Measurements from ENCODE around the gene SLC2A3. TPM values are rescaled to one million over a fixed set of nuclear protein-coding genes. Genes with fewer than 3 reads are reported as not detected.

The SLC2A3 gene
- total RNA-seq, 1 donor from 2014 or later: 87.9 TPM

- no peak overlapping the region for H3K4me3 Mint-ChIP-seq
- H3K36me3 Mint-ChIP-seq (ENCODE audit: low read depth): no peaks in the 10 kb centered on the region
- ATAC-seq (ENCODE audit: low read depth): no peak
- DNase-seq: no peak
- no peak overlapping the region for H3K27ac Mint-ChIP-seq
- TF ChIP-seq CTCF (IDR thresholded peaks at IDR 0.05): no peak
- no peaks in the 10 kb centered on the region for H3K9me3 Mint-ChIP-seq
- CTCF ChIA-PET: no interaction called here
- H3K27me3 Mint-ChIP-seq: no peaks in the 10 kb centered on the region
- no peaks in the 10 kb centered on the region for H3K4me1 Mint-ChIP-seq
- POLR2A ChIA-PET: interaction anchor here (0.7 kb wide), 1 partner anchor 14 kb away, joined by 4 read pairs; no protein-coding TSS in a partner anchor
- intact Hi-C loops (cut with micrococcal nuclease): no loop called here
Observed at GRCh38 chr12:7879246-7879645, 56.7 kb downstream of the SLC2A3 start.

- no peaks in the 10 kb centered on the region for H3K36me3 Mint-ChIP-seq (ENCODE audit: low read depth)
- H3K4me1 Mint-ChIP-seq: no peaks in the 10 kb centered on the region
- intact Hi-C loops (cut with micrococcal nuclease): no loop called here
- peaks cover 10% of the 10 kb centered on the region for H3K27me3 Mint-ChIP-seq
- H3K4me3 Mint-ChIP-seq: no peak overlapping the region
- H3K9me3 Mint-ChIP-seq: no peaks in the 10 kb centered on the region
- no peak for ATAC-seq (ENCODE audit: low read depth)
- ChIA-PET CTCF (no interaction called here), POLR2A (no interaction called here)
- H3K27ac Mint-ChIP-seq: no peak overlapping the region
- no peak for DNase-seq
- no peak for TF ChIP-seq CTCF (IDR thresholded peaks at IDR 0.05)
Observed at GRCh38 chr12:7877420-7877819, 58.6 kb downstream of the SLC2A3 start.

- TF ChIP-seq CTCF (IDR thresholded peaks at IDR 0.05): no peak
- no peak for ATAC-seq (ENCODE audit: low read depth)
- Mint-ChIP-seq H3K4me1 (no peaks in the 10 kb centered on the region), H3K27ac (no peak within 1 kb of the TSS), H3K36me3 (ENCODE audit: low read depth) (no peaks in the 10 kb centered on the region), H3K27me3 (peaks cover 20% of the 10 kb centered on the region), H3K9me3 (no peaks in the 10 kb centered on the region), H3K4me3 (no peak within 1 kb of the TSS)
- ChIA-PET POLR2A (interaction anchor here (0.6 kb wide), 1 partner anchor 28 kb away, joined by 3 read pairs; no protein-coding TSS in a partner anchor), CTCF (no interaction called here)
- no peak for DNase-seq
- intact Hi-C loops (cut with micrococcal nuclease): no loop called here
Observed at GRCh38 chr12:7872566-7873319, 63.2 kb downstream of the SLC2A3 start, which contains the start of gene SLC2A14. Gene SLC2A14, minus strand, starts transcription at chr12:7872915. Its CDS starts 3,035 bp downstream, at chr12:7869880.

- Mint-ChIP-seq H3K36me3 (ENCODE audit: low read depth) (no peaks in the 10 kb centered on the region), H3K9me3 (no peaks in the 10 kb centered on the region), H3K4me1 (no peaks in the 10 kb centered on the region), H3K4me3 (no peak overlapping the region), H3K27me3 (peaks cover 20% of the 10 kb centered on the region), H3K27ac (no peak overlapping the region)
- no peak for DNase-seq
- no peak for TF ChIP-seq CTCF (IDR thresholded peaks at IDR 0.05)
- ATAC-seq (ENCODE audit: low read depth): no peak
- ChIA-PET CTCF (no interaction called here), POLR2A (interaction anchor here (0.6 kb wide), 1 partner anchor 100 kb away, joined by 8 read pairs; no protein-coding TSS in a partner anchor)
- intact Hi-C loops (cut with micrococcal nuclease): no loop called here
Observed at GRCh38 chr12:7870335-7870734, 65.7 kb downstream of the SLC2A3 start.

Other genes starting within 250 kb of the SLC2A3 start
- not detected in 2 replicates for gene GDF3, start 240.4 kb downstream of the SLC2A3 start, total RNA-seq
- not detected in 2 replicates for gene DPPA3, start 224.8 kb downstream of the SLC2A3 start, total RNA-seq
- gene CLEC4C, start 188.8 kb downstream of the SLC2A3 start, total RNA-seq: 0.44 TPM in 1 of 2 replicates, not detected in the other
- gene NANOGNB, start 171.0 kb downstream of the SLC2A3 start, total RNA-seq: not detected in 2 replicates
- gene NANOG, start 146.8 kb downstream of the SLC2A3 start, total RNA-seq: not detected in 2 replicates
- 1.4 and 1.8 TPM in 2 replicates for gene SLC2A14, start 63.3 kb downstream of the SLC2A3 start, total RNA-seq
- gene FOXJ2, start 96.5 kb upstream of the SLC2A3 start, total RNA-seq: 12.5 and 13.6 TPM in 2 replicates
- gene C3AR1, start 130.2 kb upstream of the SLC2A3 start, total RNA-seq: 0.11 and 0.29 TPM in 2 replicates
- gene NECAP1, start 146.1 kb upstream of the SLC2A3 start, total RNA-seq: 27.9 and 35.8 TPM in 2 replicates
- gene CLEC4A, start 187.4 kb upstream of the SLC2A3 start, total RNA-seq: 1.3 and 2.5 TPM in 2 replicates
- not detected in 2 replicates for gene ZNF705A, start 220.8 kb upstream of the SLC2A3 start, total RNA-seq